ENCODE data around the gene PUS10. TPM values are rescaled to one million over a fixed set of nuclear protein-coding genes. Genes with fewer than 3 reads are reported as not detected.
"Not testable (repeated sequence)": the region's sequence is repeated elsewhere in the genome, so short reads cannot be mapped to it uniquely, and the experiment has no call there.

PUS10 gene
- total RNA-seq, 4 donors from 2014 or later = 1.0 to 5.0 (median 3.5) TPM

DNA sequence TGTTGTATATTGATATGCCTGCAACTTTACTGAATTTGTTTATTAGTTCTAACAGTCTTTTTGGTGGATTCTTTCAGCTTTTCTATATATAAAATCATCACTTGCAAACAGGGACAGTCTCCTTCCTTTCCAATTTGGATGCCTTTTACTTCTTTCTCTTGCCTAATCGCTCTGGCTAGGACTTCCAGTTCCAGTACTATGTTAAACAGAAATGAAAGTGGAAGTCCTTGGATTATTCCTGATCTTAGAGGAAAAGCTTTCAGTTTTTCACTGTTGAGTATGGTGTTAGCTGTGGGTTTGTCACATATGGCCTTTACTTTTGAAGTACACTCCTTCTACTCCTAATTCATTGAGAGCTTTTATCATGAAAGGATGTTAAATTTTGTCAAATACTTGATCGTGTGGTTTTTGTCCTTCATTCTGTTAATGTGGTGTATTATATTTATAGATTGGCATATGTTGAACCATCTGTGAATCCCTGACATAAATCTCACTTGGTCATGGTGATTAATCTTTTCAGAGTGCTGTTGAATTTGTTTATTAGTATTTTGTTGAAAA lies 83.8 kb downstream of the PUS10 start:
- Histone ChIP-seq H3K36me3 (no peaks in the 10 kb centered on the region), H3K27ac (peak overlapping the region in 3 of 4 donors; percentile 55 to 77 (median 70)), H3K9me3 (no peaks in the 10 kb centered on the region), H3K4me1 (peaks cover 14 to 20% of the 10 kb centered on the region in 2 donors), H3K27me3 (no peaks in the 10 kb centered on the region), H3K4me3 (peak overlapping the region in 3 of 4 donors; percentile 18 to 32 (median 26))
- peak; percentile 82 to 91 for ATAC-seq
- intact Hi-C loops (cut with DNase I; ENCODE audit: low total_unique reads) (no loop called here), in situ Hi-C loops (cut with MboI; ENCODE audit: low sequenced_read_pairs in 4 of 4) (no loop called here)
- TF ChIP-seq CTCF (IDR thresholded peaks at IDR 0.05 in 4 of 5, conservative IDR thresholded peaks at IDR 0.05 in 1 of 5) = no peak
- TF ChIP-seq POLR2A (IDR thresholded peaks at IDR 0.05) = no peak
- no peak for DNase-seq

- Histone ChIP-seq H3K27me3 (no peaks in the 10 kb centered on the region), H3K36me3 (no peaks in the 10 kb centered on the region), H3K4me3 (no peak overlapping the region), H3K4me1 (peaks cover 14 to 20% of the 10 kb centered on the region in 2 donors), H3K9me3 (no peaks in the 10 kb centered on the region), H3K27ac (no peak overlapping the region)
- ATAC-seq (no peak), DNase-seq (no peak)
- intact Hi-C loops (cut with DNase I; ENCODE audit: low total_unique reads) (no loop called here), in situ Hi-C loops (cut with MboI; ENCODE audit: low sequenced_read_pairs in 4 of 4) (no loop called here)
- no peak for TF ChIP-seq CTCF (IDR thresholded peaks at IDR 0.05 in 4 of 5, conservative IDR thresholded peaks at IDR 0.05 in 1 of 5)
- TF ChIP-seq POLR2A (IDR thresholded peaks at IDR 0.05) = no peak
Measured at GRCh38 chr2:60932954-60933353, 85.1 kb downstream of the PUS10 start.

GRCh38 chr2:60932061-60932460 lies 86.0 kb downstream of the PUS10 start:
- peaks cover 14 to 20% of the 10 kb centered on the region in 2 donors for H3K4me1 ChIP-seq
- intact Hi-C loops (cut with DNase I; ENCODE audit: low total_unique reads); DNase-seq; H3K9me3 ChIP-seq; H3K27ac ChIP-seq; ATAC-seq; H3K27me3 ChIP-seq; H3K4me3 ChIP-seq; H3K36me3 ChIP-seq; in situ Hi-C loops (cut with MboI; ENCODE audit: low sequenced_read_pairs in 4 of 4): not testable (repeated sequence)

DNA sequence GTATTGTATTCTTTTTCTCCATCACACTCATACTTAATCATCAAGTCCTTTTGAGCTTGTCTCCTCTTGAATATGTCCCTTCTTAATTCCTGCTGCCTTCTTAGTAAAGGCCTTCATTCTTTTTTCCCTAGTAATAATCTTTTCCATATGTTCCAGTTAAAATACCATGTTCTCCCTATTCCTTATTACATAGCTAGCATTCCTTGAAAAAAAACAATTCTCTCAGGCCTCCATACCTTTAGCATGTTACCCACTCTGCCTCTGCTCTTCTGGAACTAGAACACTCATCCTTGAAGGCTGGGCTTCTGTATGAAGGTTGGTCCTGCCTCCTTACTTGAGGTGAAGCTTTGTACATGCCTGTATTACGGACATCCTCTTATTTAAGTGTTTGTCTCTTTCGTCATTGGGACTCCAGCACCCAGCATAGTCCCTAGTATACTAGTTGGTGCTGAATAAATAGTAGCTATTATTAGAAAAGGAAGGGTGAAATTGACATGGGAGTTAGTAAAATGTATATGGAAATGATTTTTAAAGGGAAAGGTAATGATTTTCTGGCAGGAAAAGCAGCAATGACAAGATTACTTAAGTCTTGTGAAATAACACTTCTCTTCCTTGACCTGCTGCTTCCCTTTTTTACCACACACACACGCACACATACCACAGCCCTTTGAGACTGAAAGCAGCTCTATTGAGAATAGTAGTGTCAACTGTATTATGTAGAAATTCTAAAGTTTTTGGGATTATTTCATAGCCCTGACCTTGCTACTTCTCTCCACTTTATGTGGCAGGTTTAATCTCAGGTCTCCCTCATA lies 91.1 kb downstream of the PUS10 start:
- TF ChIP-seq CTCF (IDR thresholded peaks at IDR 0.05 in 4 of 5, conservative IDR thresholded peaks at IDR 0.05 in 1 of 5) = no peak
- no peak for TF ChIP-seq POLR2A (IDR thresholded peaks at IDR 0.05)
- no peak overlapping the region for H3K27ac ChIP-seq
- in situ Hi-C loops (cut with MboI; ENCODE audit: low sequenced_read_pairs in 4 of 4) (no loop called here), intact Hi-C loops (cut with DNase I; ENCODE audit: low total_unique reads) (no loop called here)
- H3K9me3 ChIP-seq = no peaks in the 10 kb centered on the region
- no peaks in the 10 kb centered on the region for H3K4me1 ChIP-seq
- ATAC-seq (no peak), DNase-seq (no peak)
- no peaks in the 10 kb centered on the region for H3K27me3 ChIP-seq
- no peak overlapping the region for H3K4me3 ChIP-seq
- H3K36me3 ChIP-seq = peaks cover 0 to 35% of the 10 kb centered on the region in 2 donors

GRCh38 chr2:60925994-60926740 lies 91.9 kb downstream of the PUS10 start:
- Histone ChIP-seq H3K9me3 (no peaks in the 10 kb centered on the region), H3K4me1 (no peaks in the 10 kb centered on the region), H3K4me3 (no peak overlapping the region), H3K36me3 (peaks cover 0 to 43% of the 10 kb centered on the region in 2 donors), H3K27me3 (no peaks in the 10 kb centered on the region), H3K27ac (no peak overlapping the region)
- no peak for DNase-seq
- TF ChIP-seq POLR2A (IDR thresholded peaks at IDR 0.05) = no peak
- TF ChIP-seq CTCF (IDR thresholded peaks at IDR 0.05 in 4 of 5, conservative IDR thresholded peaks at IDR 0.05 in 1 of 5) = no peak
- in situ Hi-C loops (cut with MboI; ENCODE audit: low sequenced_read_pairs in 4 of 4) (no loop called here), intact Hi-C loops (cut with DNase I; ENCODE audit: low total_unique reads) (no loop called here)
- ATAC-seq = no peak
